GM06990 (cell line): ENCODE measurements around the gene CACNA1C.
"Not testable (repeated sequence)": the region's sequence is repeated elsewhere in the genome, so short reads cannot be mapped to it uniquely, and the experiment has no call there.

Experiments
- DNase-seq: peaks from one replicate; pipeline ENCODE4 v3.0.0-alpha.2; 2011; ENCODE audit not compliant: insufficient read length; ENCODE audit errors: extremely low read depth
- H3K27me3 ChIP-seq: replicated peaks from 2 replicates; pipeline ENCODE4 v1.6.0; 2011; ENCODE audit warnings: low read length; ENCODE audit not compliant: control insufficient read depth, insufficient read depth
- H3K36me3 ChIP-seq: 2 replicates; pipeline ENCODE4 v1.5.1; 2011; ENCODE audit warnings: low read length; ENCODE audit not compliant: control insufficient read depth, insufficient read depth
- H3K4me3 ChIP-seq: replicated peaks from 2 replicates; pipeline ENCODE4 v1.5.1; 2011; ENCODE audit warnings: low read depth, mild to moderate bottlenecking, control low read depth, low read length
- CTCF ChIP-seq: IDR thresholded peaks from 2 replicates; pipeline ENCODE4 v1.5.1; 2011; ENCODE audit warnings: low read length, control low read depth, mild to moderate bottlenecking, inconsistent platforms; ENCODE audit not compliant: insufficient read depth, poor library complexity, severe bottlenecking

Gene CACNA1C

GRCh38 chr12:2683283-2684025 lies 630.7 kb downstream of the CACNA1C start:
- H3K36me3 ChIP-seq, result no peaks in the 10 kb centered on the region
- peaks cover 1% of the 10 kb centered on the region; the same call in 1 of the 2 replicates for H3K27me3 ChIP-seq
- TF ChIP-seq CTCF, result no peak
- H3K4me3 ChIP-seq, result no peak overlapping the region
- no peak for DNase-seq

- H3K27me3 ChIP-seq, H3K4me3 ChIP-seq, H3K36me3 ChIP-seq, DNase-seq: not testable (repeated sequence)
Observed at GRCh38 chr12:2684026-2684325, 631.2 kb downstream of the CACNA1C start.

GRCh38 chr12:2685620-2686279 lies 633.0 kb downstream of the CACNA1C start:
- not testable (repeated sequence) for DNase-seq, H3K27me3 ChIP-seq, H3K36me3 ChIP-seq, H3K4me3 ChIP-seq

- H3K27me3 ChIP-seq, result peaks cover 1% of the 10 kb centered on the region; the same call in 1 of the 2 replicates
- no peak for TF ChIP-seq CTCF
Observed at GRCh38 chr12:2686280-2686646, 633.5 kb downstream of the CACNA1C start.

GRCh38 chr12:2687058-2687457 lies 634.3 kb downstream of the CACNA1C start:
- H3K27me3 ChIP-seq, result 0 out of 2 replicates have a peak, but pooled peaks cover 1% of the 10 kb centered on the region
- no peak overlapping the region for H3K4me3 ChIP-seq
- no peak for DNase-seq
- no peak for TF ChIP-seq CTCF
- H3K36me3 ChIP-seq, result no peaks in the 10 kb centered on the region

More at GRCh38 chr12:2686280-2686646, 633.5 kb downstream of the CACNA1C start:
- H3K36me3 ChIP-seq, result no peaks in the 10 kb centered on the region
- DNase-seq, result no peak
- H3K4me3 ChIP-seq, result no peak overlapping the region

- Histone ChIP-seq H3K27me3 (0 out of 2 replicates have a peak, but pooled peaks cover 1% of the 10 kb centered on the region), H3K36me3 (no peaks in the 10 kb centered on the region), H3K4me3 (no peak overlapping the region)
- TF ChIP-seq CTCF, result no peak
- DNase-seq, result no peak
Observed at GRCh38 chr12:2687726-2688125, 634.9 kb downstream of the CACNA1C start.
